ENCODE results near the gene C9. TPM values are rescaled to one million over a fixed set of nuclear protein-coding genes. Genes with fewer than 3 reads are reported as not detected.
"Not testable (repeated sequence)": the region's sequence is repeated elsewhere in the genome, so short reads cannot be mapped to it uniquely, and the experiment has no call there.

The C9 gene
- total RNA-seq, 1 donor from 2014 or later = 0.96 TPM

GRCh38 chr5:39340506-39340905, 23.8 kb downstream of the C9 start:
- intact Hi-C loops (cut with DNase I) = no loop called here
- no peak overlapping the region for H3K4me3 ChIP-seq
- H3K27me3 ChIP-seq = no peaks in the 10 kb centered on the region
- no peak for DNase-seq (ENCODE audit: low spot score in 2 of 2)
- H3K4me1 ChIP-seq = no peaks in the 10 kb centered on the region
- no peak for TF ChIP-seq CTCF (IDR thresholded peaks at IDR 0.05)
- no peaks in the 10 kb centered on the region for H3K36me3 ChIP-seq
- H3K27ac ChIP-seq = no peak overlapping the region
- no peaks in the 10 kb centered on the region for H3K9me3 ChIP-seq

- no peak overlapping the region for H3K27ac ChIP-seq
- H3K4me3 ChIP-seq = no peak overlapping the region
- no peaks in the 10 kb centered on the region for H3K9me3 ChIP-seq
- intact Hi-C loops (cut with DNase I) = no loop called here
- no peaks in the 10 kb centered on the region for H3K36me3 ChIP-seq
- no peaks in the 10 kb centered on the region for H3K4me1 ChIP-seq
- H3K27me3 ChIP-seq = no peaks in the 10 kb centered on the region
- no peak for DNase-seq (ENCODE audit: low spot score in 2 of 2)
- TF ChIP-seq CTCF (IDR thresholded peaks at IDR 0.05) = no peak
Observed at GRCh38 chr5:39337252-39337915, 26.9 kb downstream of the C9 start.

GRCh38 chr5:39334296-39334695, 30.0 kb downstream of the C9 start:
- H3K27ac ChIP-seq; H3K4me3 ChIP-seq; intact Hi-C loops (cut with DNase I); H3K27me3 ChIP-seq; H3K4me1 ChIP-seq; H3K36me3 ChIP-seq; H3K9me3 ChIP-seq; DNase-seq (ENCODE audit: low spot score in 2 of 2): not testable (repeated sequence)

GRCh38 chr5:39333104-39333503, 31.2 kb downstream of the C9 start:
- Histone ChIP-seq H3K36me3 (no peaks in the 10 kb centered on the region), H3K27ac (no peak overlapping the region)
- intact Hi-C loops (cut with DNase I) = no loop called here

GRCh38 chr5:39331861-39332381, 32.4 kb downstream of the C9 start:
- intact Hi-C loops (cut with DNase I) = no loop called here
- TF ChIP-seq CTCF (IDR thresholded peaks at IDR 0.05) = no peak
- Histone ChIP-seq H3K9me3 (no peaks in the 10 kb centered on the region), H3K27ac (no peak overlapping the region), H3K4me1 (no peaks in the 10 kb centered on the region), H3K4me3 (no peak overlapping the region), H3K27me3 (no peaks in the 10 kb centered on the region), H3K36me3 (no peaks in the 10 kb centered on the region)
- no peak for DNase-seq (ENCODE audit: low spot score in 2 of 2)

More at GRCh38 chr5:39333104-39333503, 31.2 kb downstream of the C9 start:
- no peaks in the 10 kb centered on the region for H3K27me3 ChIP-seq
- H3K4me3 ChIP-seq = no peak overlapping the region
- H3K9me3 ChIP-seq = no peaks in the 10 kb centered on the region
- no peak for DNase-seq (ENCODE audit: low spot score in 2 of 2)
- H3K4me1 ChIP-seq = no peaks in the 10 kb centered on the region
- TF ChIP-seq CTCF (IDR thresholded peaks at IDR 0.05) = no peak

GRCh38 chr5:39328731-39329130, 35.6 kb downstream of the C9 start:
- DNase-seq (ENCODE audit: low spot score in 2 of 2) = no peak
- TF ChIP-seq CTCF (IDR thresholded peaks at IDR 0.05) = no peak
- intact Hi-C loops (cut with DNase I) = no loop called here
- H3K9me3 ChIP-seq = no peaks in the 10 kb centered on the region
- no peaks in the 10 kb centered on the region for H3K4me1 ChIP-seq
- H3K27me3 ChIP-seq = no peaks in the 10 kb centered on the region
- no peaks in the 10 kb centered on the region for H3K36me3 ChIP-seq
- H3K4me3 ChIP-seq = no peak overlapping the region
- H3K27ac ChIP-seq = no peak overlapping the region

All from ascending aorta (tissue), 2 donors.